NK-92 treated with Interleukin-12 subunit alpha and Interleukin-12 subunit beta, amount 100 ng/mL, for 24 hours (cell line): ENCODE results near the gene ZNF521.

ENCODE experiments used
- DNase-seq: peaks from one replicate; lab custom pipeline; 2025; lab: John Stamatoyannopoulos, UW

ZNF521 gene

GRCh38 chr18:25075783-25076182 is 276.2 kb downstream of the ZNF521 start:
- DNase-seq, result no peak

- DNase-seq, result no peak
Observed at GRCh38 chr18:25075331-25075730, 276.6 kb downstream of the ZNF521 start.

- no peak for DNase-seq
Observed at GRCh38 chr18:25074925-25075324, 277.0 kb downstream of the ZNF521 start.

GRCh38 chr18:25072205-25072604 is 279.8 kb downstream of the ZNF521 start:
- DNase-seq, result no peak

- DNase-seq, result no peak
Observed at GRCh38 chr18:25067275-25068025, 284.5 kb downstream of the ZNF521 start.

GRCh38 chr18:25066516-25066915 is 285.4 kb downstream of the ZNF521 start:
- DNase-seq, result no peak

- DNase-seq, result no peak
Observed at GRCh38 chr18:25062720-25063119, 289.2 kb downstream of the ZNF521 start.

- no peak for DNase-seq
Observed at GRCh38 chr18:25061395-25061794, 290.6 kb downstream of the ZNF521 start.

GRCh38 chr18:25058521-25058920 is 293.4 kb downstream of the ZNF521 start:
- DNase-seq, result no peak

GRCh38 chr18:25057491-25058050 is 294.4 kb downstream of the ZNF521 start:
- no peak for DNase-seq

- no peak for DNase-seq
Observed at GRCh38 chr18:25056429-25056828, 295.5 kb downstream of the ZNF521 start.

- no peak for DNase-seq
Observed at GRCh38 chr18:25055076-25055475, 296.9 kb downstream of the ZNF521 start.

GRCh38 chr18:25053466-25053865 is 298.5 kb downstream of the ZNF521 start:
- DNase-seq, result no peak

- DNase-seq, result no peak
Observed at GRCh38 chr18:25052511-25052921, 299.4 kb downstream of the ZNF521 start.

- no peak for DNase-seq
Observed at GRCh38 chr18:25050605-25051004, 301.4 kb downstream of the ZNF521 start.

- DNase-seq, result no peak
Observed at GRCh38 chr18:25047983-25048382, 304.0 kb downstream of the ZNF521 start.

GRCh38 chr18:25047421-25047820 is 304.5 kb downstream of the ZNF521 start:
- DNase-seq, result no peak

GRCh38 chr18:25044694-25045093 is 307.3 kb downstream of the ZNF521 start:
- DNase-seq, result no peak

- no peak for DNase-seq
Observed at GRCh38 chr18:25043104-25043503, 308.9 kb downstream of the ZNF521 start.

- DNase-seq, result no peak
Observed at GRCh38 chr18:25042641-25043051, 309.3 kb downstream of the ZNF521 start.

- no peak for DNase-seq
Observed at GRCh38 chr18:25039781-25040180, 312.2 kb downstream of the ZNF521 start.

- DNase-seq, result no peak
Observed at GRCh38 chr18:25038261-25038660, 313.7 kb downstream of the ZNF521 start.

- DNase-seq, result no peak
Observed at GRCh38 chr18:25033747-25034471, 318.1 kb downstream of the ZNF521 start.
